Sigmoid colon (tissue), 7 donors: ENCODE measurements around the gene CCDC69. TPM values are rescaled to one million over a fixed set of nuclear protein-coding genes. Genes with fewer than 3 reads are reported as not detected.

Experiments
- DNase-seq: peaks from one replicate; pipeline ENCODE4 v3.0.0-alpha.2; 2019
- H3K27ac ChIP-seq, 4 donors: fragments of 200-600 bp; sonication (generic); one replicate each; pipeline ENCODE4 v1.5.1; 2016 to 2019; ENCODE audit warnings: mild to moderate bottlenecking in 1 of 4
- H3K27me3 ChIP-seq, 3 donors: fragments of 200-600 bp; sonication (generic); one replicate each; pipeline ENCODE4 v1.5.1; 2019; ENCODE audit warnings: mild to moderate bottlenecking in 1 of 3
- H3K36me3 ChIP-seq, 4 donors: fragments of 200-600 bp; sonication (generic); one replicate each; pipeline ENCODE4 v1.5.1; 2016 to 2019
- H3K4me1 ChIP-seq, 4 donors: fragments of 200-600 bp; sonication (generic); one replicate each; pipeline ENCODE4 v1.5.1; 2017 to 2019
- H3K4me3 ChIP-seq, 4 donors: fragments of 200-600 bp; sonication (generic); one replicate each; pipeline ENCODE4 v1.5.1; 2017 to 2019; ENCODE audit warnings: mild to moderate bottlenecking in 2 of 4, moderate library complexity in 1 of 4
- H3K9me3 ChIP-seq, 4 donors: fragments of 200-600 bp in 3 of 4; sonication (generic) in 3 of 4; one replicate each; pipeline versions ENCODE4 v1.5.1 to v1.6.1; 2013 to 2019
- EP300 ChIP-seq, 4 donors: sonication (generic); formaldehyde crosslinking; IDR thresholded peaks; one replicate each; pipeline ENCODE4 v1.6.1; 2017; ENCODE audit warnings: antibody characterized with exemption in 4 of 4
- POLR2A ChIP-seq, 2 donors: fragments of 450-650 bp; IDR thresholded peaks; one replicate each; pipeline ENCODE4 v1.6.1; 2016; ENCODE audit warnings: antibody characterized with exemption in 2 of 2, mild to moderate bottlenecking in 2 of 2, moderate library complexity in 2 of 2
- POLR2AphosphoS5 ChIP-seq, 4 donors: sonication (generic); formaldehyde crosslinking; IDR thresholded peaks; one replicate each; pipeline ENCODE4 v1.6.1; 2017; ENCODE audit warnings: antibody characterized with exemption in 4 of 4
- WGBS, 2 donors: extraction: QIAGEN DNeasy Blood & Tissue Kit; methylation state at CpG; one replicate each; pipeline ENCODE4 v1.1.7; 2013; 5-methylcytosine and 5-hydroxymethylcytosine counted together
- intact Hi-C: fragments of 100-400 bp; cut with DNase I; formaldehyde crosslinking; loops from one replicate; pipeline ENCODE4 v1.15.1; 2023
- polyA plus RNA-seq, 3 donors: library from polyadenylated mRNA; stranded (reverse); fragments of 200-250 nt; gene quantifications; one replicate each; pipeline ENCODE4 v1.2.3, GENCODE V29; 2013
- total RNA-seq, 4 donors: library from RNA; depleted of rRNA; stranded (reverse); fragments of >200 nt; gene quantifications; one replicate each; pipeline ENCODE4 v1.1.0, GENCODE V29; 2016
- TF ChIP-seq, protein P1 (sequence below), 4 experiments: fragments of 450-650 bp in 3 of 4; fragments of 200-600 bp in 1 of 4; IDR thresholded peaks; one replicate each; pipeline ENCODE4 v1.5.1; 2016 to 2019; ENCODE audit warnings: antibody characterized with exemption in 4 of 4, mild to moderate bottlenecking in 3 of 4, moderate library complexity in 2 of 4
- donor health status: healthy with polysubstance abuse.
- donor health status: Bipolar disorder and iron deficiency.
- donor health status: healthy.

Gene CCDC69
- total and polyA plus RNA-seq, 7 donors: 6.0 to 342 (median 199) TPM

DNA sequence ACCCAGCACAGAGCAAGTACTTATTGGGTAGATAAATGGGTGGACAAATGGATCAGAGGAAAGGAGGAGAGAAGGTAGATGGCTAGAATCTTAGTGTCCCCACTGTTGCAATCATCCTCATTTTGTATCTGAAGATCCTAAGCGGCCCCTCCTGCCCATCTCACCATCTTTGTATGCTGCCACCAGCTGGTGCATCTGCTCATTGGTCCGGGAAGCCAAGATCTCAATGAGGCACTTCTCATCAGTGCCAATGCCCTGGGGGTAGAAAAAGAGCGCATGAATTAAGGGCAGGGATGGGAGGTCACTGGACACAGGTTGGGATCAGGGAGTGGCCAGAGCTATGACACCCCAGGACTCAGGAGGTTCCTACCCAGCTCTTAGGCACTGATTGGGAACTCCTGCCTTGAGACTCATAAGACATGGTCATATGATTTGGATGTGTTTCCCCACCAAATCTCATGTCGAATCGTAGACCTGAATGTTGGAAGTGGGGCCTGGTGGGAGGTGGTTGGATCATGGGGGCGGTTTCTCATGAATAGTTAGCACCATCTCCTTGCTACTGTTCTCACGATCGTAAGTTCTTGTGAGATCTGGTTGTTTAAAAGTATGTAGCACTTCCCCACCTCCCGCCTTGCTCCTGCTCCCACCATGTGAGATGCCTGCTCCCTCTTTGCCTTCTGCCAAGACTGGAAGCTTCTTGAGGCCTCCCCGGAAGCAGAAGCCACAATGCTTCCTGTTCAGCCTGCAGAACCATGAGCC, 86.6 kb downstream of the CCDC69 start:
- whole genome bisulfite sequencing, 2 donors: 92 to 96% methylated on average over 10 of the region's 10 CpGs
- intact Hi-C loops: no loop called here
- H3K36me3 ChIP-seq: peaks cover 52 to 81% (median 75%) of the 10 kb centered on the region in 4 donors

DNA sequence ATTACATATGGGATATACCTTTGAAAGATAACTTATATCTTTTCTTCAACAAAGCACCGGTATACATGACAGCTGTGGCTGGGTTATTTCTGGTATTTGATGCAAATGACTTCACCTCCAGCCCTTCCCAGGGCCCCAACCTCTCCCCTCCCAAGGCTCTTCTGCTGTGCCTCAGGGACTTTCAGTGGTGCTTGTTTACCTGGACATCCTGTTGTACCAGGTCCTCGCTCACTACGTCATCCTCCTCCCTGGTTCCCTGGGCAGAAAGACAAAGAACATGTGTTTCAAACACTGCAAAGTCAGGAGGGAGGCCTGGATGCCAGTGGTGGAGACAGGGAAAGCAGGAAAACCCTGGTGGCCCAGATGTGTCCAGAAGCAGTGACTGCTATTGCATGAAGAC, 89.7 kb downstream of the CCDC69 start:
- Histone ChIP-seq H3K36me3 (peaks cover 72 to 100% (median 92%) of the 10 kb centered on the region in 4 donors), H3K9me3 (no peaks in the 10 kb centered on the region), H3K4me1 (no peaks in the 10 kb centered on the region), H3K27ac (no peak overlapping the region), H3K27me3 (no peaks in the 10 kb centered on the region), H3K4me3 (no peak overlapping the region)
- no peak for TF ChIP-seq EP300 (IDR thresholded peaks at IDR 0.05)
- no peak for TF ChIP-seq POLR2A (IDR thresholded peaks at IDR 0.05)
- TF ChIP-seq, protein P1, sequence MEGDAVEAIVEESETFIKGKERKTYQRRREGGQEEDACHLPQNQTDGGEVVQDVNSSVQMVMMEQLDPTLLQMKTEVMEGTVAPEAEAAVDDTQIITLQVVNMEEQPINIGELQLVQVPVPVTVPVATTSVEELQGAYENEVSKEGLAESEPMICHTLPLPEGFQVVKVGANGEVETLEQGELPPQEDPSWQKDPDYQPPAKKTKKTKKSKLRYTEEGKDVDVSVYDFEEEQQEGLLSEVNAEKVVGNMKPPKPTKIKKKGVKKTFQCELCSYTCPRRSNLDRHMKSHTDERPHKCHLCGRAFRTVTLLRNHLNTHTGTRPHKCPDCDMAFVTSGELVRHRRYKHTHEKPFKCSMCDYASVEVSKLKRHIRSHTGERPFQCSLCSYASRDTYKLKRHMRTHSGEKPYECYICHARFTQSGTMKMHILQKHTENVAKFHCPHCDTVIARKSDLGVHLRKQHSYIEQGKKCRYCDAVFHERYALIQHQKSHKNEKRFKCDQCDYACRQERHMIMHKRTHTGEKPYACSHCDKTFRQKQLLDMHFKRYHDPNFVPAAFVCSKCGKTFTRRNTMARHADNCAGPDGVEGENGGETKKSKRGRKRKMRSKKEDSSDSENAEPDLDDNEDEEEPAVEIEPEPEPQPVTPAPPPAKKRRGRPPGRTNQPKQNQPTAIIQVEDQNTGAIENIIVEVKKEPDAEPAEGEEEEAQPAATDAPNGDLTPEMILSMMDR (IDR thresholded peaks at IDR 0.05): no peak
- no peak for TF ChIP-seq POLR2AphosphoS5 (IDR thresholded peaks at IDR 0.05)
- DNase-seq: no peak
- WGBS, 2 donors: 51 to 71% methylated on average over 3 of the region's 3 CpGs
- intact Hi-C loops: no loop called here

More for the DNA sequence above, 86.6 kb downstream of the CCDC69 start:
- Histone ChIP-seq H3K27ac (no peak overlapping the region), H3K27me3 (no peaks in the 10 kb centered on the region), H3K9me3 (no peaks in the 10 kb centered on the region), H3K4me1 (peaks cover 0 to 24% (median 19%) of the 10 kb centered on the region in 4 donors), H3K4me3 (no peak overlapping the region)
- TF ChIP-seq POLR2A (IDR thresholded peaks at IDR 0.05): no peak
- TF ChIP-seq POLR2AphosphoS5 (IDR thresholded peaks at IDR 0.05): no peak
- TF ChIP-seq, protein P1 (IDR thresholded peaks at IDR 0.05): no peak
- no peak for TF ChIP-seq EP300 (IDR thresholded peaks at IDR 0.05)
- no peak for DNase-seq

DNA sequence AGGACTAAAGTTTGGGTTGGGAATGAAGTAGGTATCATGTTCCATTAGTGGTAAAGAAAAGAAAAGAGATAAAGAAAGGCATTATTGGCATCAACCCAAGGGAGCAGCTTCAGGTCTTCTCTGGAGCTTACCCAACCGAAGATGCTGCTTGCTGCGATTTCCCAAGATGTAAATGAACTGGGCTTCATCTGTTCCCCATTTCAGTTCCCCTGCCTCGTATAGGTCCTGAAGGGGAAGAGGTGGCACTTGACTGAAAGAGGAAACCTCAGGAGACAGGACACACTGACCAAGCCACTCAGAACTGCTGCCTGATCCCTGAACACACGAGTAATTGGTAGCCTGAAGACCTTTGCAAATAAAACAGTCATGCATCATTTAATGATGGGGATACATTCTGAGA, 90.9 kb downstream of the CCDC69 start:
- TF ChIP-seq, protein P1 (IDR thresholded peaks at IDR 0.05): no peak
- TF ChIP-seq EP300 (IDR thresholded peaks at IDR 0.05) (no peak), POLR2AphosphoS5 (IDR thresholded peaks at IDR 0.05) (no peak), POLR2A (IDR thresholded peaks at IDR 0.05) (no peak)
- Histone ChIP-seq H3K4me1 (no peaks in the 10 kb centered on the region), H3K36me3 (peaks cover 82 to 100% (median 91%) of the 10 kb centered on the region in 4 donors), H3K9me3 (no peaks in the 10 kb centered on the region), H3K27me3 (no peaks in the 10 kb centered on the region), H3K27ac (no peak overlapping the region), H3K4me3 (no peak overlapping the region)
- no peak for DNase-seq
- 66 to 87% methylated on average over 4 of the region's 4 CpGs for WGBS, 2 donors
- intact Hi-C loops: no loop called here

Other genes starting within 250 kb of the CCDC69 start
- 1,000 to 10,000 TPM in 2 of 4 donors, 100 to 1,000 TPM in 2; 616 to 2,079 (median 918) TPM for gene GPX3, start 203.5 kb downstream of the CCDC69 start, total RNA-seq
- 1,000 to 10,000 TPM in 1 of 3 donors, 100 to 1,000 TPM in 1, 10 to 100 TPM in 1; 85.1 to 1,326 (median 302) TPM for gene GPX3, start 203.5 kb downstream of the CCDC69 start, polyA plus RNA-seq
- gene TNIP1, start 143.1 kb downstream of the CCDC69 start, total RNA-seq: 10 to 100 TPM; 55.1 to 73.1 (median 62.8) TPM
- 100 to 1,000 TPM; 153 to 210 (median 195) TPM for gene TNIP1, start 143.1 kb downstream of the CCDC69 start, polyA plus RNA-seq
- 100 to 1,000 TPM; 233 to 333 (median 259) TPM for gene ANXA6, start 66.3 kb downstream of the CCDC69 start, total RNA-seq
- gene ANXA6, start 66.3 kb downstream of the CCDC69 start, polyA plus RNA-seq: 100 to 1,000 TPM in 1 of 3 donors, 10 to 100 TPM in 2; 22.9 to 121 (median 45.0) TPM
- 10 to 100 TPM; 19.4 to 31.9 (median 29.3) TPM for gene GM2A, start 29.1 kb upstream of the CCDC69 start, total RNA-seq
- gene GM2A, start 29.1 kb upstream of the CCDC69 start, polyA plus RNA-seq: 10 to 100 TPM; 10.2 to 35.1 (median 32.3) TPM
- not detected for gene SLC36A3, start 79.7 kb upstream of the CCDC69 start, total RNA-seq
- gene SLC36A3, start 79.7 kb upstream of the CCDC69 start, polyA plus RNA-seq: not detected
- not detected for gene SLC36A2, start 123.5 kb upstream of the CCDC69 start, total RNA-seq
- not detected for gene SLC36A2, start 123.5 kb upstream of the CCDC69 start, polyA plus RNA-seq
- 1 to 10 TPM; 6.9 to 9.7 (median 8.6) TPM for gene SLC36A1, start 223.5 kb upstream of the CCDC69 start, total RNA-seq
- gene SLC36A1, start 223.5 kb upstream of the CCDC69 start, polyA plus RNA-seq: 1 to 10 TPM; 4.4 to 8.6 (median 6.6) TPM